Measurements from ENCODE around the gene RSRC2.
"Not testable (repeated sequence)": the region's sequence is repeated elsewhere in the genome, so short reads cannot be mapped to it uniquely, and the experiment has no call there.

The RSRC2 gene

GRCh38 chr12:122526683-122527477 lies at the start of gene RSRC2, which contains the start of gene KNTC1:
TSS of gene RSRC2 (minus strand) at chr12:122526936. CDS start at chr12:122526853, 83 bp downstream.
TSS of gene KNTC1 (plus strand) at chr12:122527249. CDS start at chr12:122530064, 2,815 bp downstream.
- DNase-seq (ENCODE audit: low spot score), result peak; percentile 100

DNA sequence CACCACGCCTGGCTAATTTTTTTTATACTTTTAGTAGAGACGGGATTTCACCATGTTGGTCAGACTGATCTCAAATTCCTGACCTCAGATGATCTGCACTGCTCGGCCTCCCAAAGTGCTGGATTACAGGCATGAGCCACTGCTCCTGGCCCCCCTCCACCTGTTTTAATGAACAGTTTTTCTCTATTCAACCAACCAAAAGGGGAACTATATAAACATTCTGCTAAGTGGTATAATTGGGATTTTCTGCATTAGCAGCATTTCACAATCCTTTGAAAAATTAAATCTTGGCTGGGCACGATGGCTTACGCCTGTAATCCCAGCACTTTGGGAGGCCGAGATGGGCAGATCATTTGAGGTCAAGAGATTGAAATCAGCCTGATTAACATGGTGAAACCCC lies 45.1 kb upstream of the RSRC2 start:
- DNase-seq (ENCODE audit: low spot score), result no peak

- DNase-seq (ENCODE audit: low spot score), result not testable (repeated sequence)
Observed at GRCh38 chr12:122570006-122570405, 43.3 kb upstream of the RSRC2 start.

GRCh38 chr12:122569288-122569687 lies 42.6 kb upstream of the RSRC2 start:
- DNase-seq (ENCODE audit: low spot score), result no peak

DNA sequence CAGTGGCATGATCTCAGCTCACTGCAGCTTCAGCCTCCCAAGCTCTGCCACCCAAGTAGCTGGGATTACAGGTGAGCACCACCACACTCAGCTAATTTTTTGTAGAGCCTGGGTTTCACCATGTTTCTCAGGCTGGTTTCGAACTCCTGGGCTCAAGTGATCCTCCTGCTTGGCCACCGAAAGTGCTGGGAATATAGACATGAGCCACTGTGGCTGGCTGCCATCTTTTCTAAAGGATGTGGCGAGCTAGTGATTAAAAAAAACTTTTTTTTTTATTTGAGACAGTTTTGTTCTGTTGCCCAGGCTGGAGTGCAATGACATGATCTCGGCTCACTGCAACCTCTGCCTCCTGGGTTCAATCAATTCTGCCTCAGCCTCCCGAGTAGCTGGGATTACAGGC lies 40.1 kb upstream of the RSRC2 start:
- DNase-seq (ENCODE audit: low spot score), result not testable (repeated sequence)

DNA sequence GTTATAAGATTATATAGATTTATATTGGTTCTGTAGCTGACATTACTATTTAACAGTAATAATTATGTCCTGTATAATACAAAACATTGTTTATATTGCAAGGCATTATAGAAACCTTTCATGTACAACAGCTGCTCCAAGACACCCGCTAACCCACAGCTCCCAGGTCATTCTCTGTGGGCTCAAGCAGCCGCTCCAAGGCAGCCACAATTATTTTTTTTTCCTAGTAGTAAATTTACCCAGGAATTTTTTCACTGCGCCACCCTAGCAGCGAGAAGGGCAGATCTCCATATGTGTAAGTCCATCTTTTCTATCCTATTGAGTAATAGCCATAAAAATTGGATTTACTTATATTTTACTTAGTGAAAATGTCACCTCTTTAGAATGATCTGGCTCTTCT lies 36.6 kb upstream of the RSRC2 start:
- no peak for DNase-seq (ENCODE audit: low spot score)

DNA sequence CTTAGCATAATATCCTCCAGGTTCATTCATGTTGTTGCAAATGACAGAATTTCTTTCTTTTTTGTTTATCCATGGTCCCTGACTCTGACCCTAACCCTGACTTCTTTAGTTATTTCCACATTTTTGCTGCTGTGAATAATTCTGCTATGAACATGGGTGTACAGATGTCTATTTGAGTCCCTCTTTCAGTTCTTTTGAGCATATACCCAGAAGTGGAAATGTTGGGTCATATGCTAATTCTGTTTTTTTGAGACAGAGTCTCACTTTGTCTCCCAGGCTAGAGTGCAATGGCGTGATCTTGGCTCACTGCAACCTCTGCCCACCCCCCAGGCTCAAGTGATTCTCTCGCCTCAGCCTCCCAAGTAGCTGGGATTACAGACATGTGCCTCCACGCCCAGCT lies 33.4 kb upstream of the RSRC2 start:
- DNase-seq (ENCODE audit: low spot score), result no peak

GRCh38 chr12:122558745-122559641 lies 32.3 kb upstream of the RSRC2 start:
- DNase-seq (ENCODE audit: low spot score), result no peak

DNA sequence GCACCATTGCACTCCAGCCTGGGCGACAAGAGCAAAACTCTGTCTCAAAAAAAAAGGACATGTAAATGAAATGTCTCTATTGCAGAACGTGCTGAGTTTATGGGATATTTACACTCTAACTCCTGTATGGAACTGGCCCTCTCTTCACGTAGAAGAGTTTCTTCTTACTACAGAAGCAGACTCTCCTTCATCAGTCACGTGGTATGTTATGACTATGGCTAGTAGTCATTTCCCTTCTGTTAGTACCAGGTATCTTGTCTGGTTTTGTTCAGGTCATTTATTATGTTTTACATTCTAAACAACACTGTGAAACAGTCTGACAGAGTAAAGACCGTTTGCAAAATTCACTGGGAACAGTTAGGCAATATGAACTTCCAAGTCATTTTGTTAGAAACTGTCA lies 20.6 kb upstream of the RSRC2 start:
- no peak for DNase-seq (ENCODE audit: low spot score)

DNA sequence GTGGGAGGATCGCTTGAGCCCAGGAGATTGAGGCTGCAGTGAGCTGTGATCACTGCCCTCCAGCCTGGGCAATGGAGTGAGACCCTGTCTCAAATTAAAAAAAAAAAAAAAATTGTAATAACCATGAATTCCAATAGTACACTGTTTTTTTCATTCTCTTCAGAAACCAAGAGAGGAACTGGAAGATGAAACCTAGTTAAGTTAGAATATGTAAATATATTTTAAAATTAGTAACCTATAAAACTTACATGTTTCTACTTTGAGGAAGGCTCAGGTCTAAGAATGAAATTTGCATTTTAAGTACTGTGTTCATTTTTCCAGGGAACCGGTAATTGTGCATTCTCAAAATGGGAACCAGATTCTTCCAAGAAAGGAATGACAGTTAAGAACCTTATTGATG lies 19.1 kb upstream of the RSRC2 start:
- no peak for DNase-seq (ENCODE audit: low spot score)

DNA sequence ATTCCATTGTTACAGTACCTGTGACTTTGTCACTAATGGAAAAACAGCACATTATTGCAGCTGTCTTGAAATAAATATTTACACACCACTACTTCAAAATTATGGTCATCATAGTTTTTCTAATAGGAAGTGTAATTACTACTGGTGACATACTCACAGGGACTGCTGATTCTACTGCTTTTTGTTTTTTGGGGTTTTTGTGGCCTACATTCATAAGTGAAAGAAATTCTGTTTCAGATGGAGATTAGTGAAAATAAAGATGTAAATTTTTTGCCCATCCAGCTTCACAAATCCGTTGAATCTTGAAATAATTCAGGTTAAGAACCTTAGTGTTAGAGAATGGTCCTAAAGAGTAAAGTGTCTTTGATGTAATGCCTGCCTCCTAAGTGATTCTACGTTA lies 17.8 kb upstream of the RSRC2 start:
- DNase-seq (ENCODE audit: low spot score), result no peak

DNA sequence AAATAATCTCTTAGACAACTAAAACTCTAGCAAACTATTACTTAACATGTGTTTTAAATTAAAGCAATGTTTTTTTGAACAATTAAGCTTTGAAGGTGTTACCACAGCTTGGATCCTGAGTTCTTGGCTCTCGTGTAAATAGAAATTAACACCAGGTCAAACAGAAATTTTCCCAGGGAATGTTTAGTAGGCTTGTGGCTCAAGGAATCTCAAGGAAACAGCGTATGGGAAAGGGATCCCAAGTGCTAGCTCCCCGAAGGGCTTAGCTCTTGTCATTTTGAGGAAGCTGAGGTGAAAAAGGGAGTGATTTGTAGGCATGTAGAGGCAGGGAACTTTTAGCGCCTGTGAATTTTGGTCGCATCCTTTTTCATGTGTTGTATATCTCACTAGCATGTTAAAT lies 11.8 kb upstream of the RSRC2 start:
- no peak for DNase-seq (ENCODE audit: low spot score)

DNA sequence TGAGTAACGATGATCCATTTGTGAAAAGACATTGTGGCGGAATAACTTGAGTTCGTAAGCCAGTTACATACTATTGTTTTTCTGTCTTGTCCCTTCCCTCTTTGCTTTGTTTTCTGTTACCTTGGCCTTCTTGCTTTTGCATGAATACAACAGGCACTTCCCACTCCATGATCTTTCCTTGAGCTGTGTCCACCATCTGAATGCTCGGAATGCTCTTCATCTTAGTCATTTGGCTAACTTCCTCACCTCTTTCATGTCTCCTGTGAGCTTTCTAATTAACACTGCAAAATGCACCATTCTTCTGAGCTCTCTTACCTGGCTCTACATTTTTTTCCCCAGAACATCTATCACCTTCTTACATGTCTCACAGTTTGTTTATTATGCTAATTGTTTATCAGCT lies 10.3 kb upstream of the RSRC2 start:
- no peak for DNase-seq (ENCODE audit: low spot score)

GRCh38 chr12:122533856-122534255 lies 7.1 kb upstream of the RSRC2 start:
- no peak for DNase-seq (ENCODE audit: low spot score)

- no peak for DNase-seq (ENCODE audit: low spot score)
Observed at GRCh38 chr12:122528992-122529391, 2.3 kb upstream of the RSRC2 start.

GRCh38 chr12:122528582-122528981 lies 1.8 kb upstream of the RSRC2 start:
- DNase-seq (ENCODE audit: low spot score), result no peak

DNA sequence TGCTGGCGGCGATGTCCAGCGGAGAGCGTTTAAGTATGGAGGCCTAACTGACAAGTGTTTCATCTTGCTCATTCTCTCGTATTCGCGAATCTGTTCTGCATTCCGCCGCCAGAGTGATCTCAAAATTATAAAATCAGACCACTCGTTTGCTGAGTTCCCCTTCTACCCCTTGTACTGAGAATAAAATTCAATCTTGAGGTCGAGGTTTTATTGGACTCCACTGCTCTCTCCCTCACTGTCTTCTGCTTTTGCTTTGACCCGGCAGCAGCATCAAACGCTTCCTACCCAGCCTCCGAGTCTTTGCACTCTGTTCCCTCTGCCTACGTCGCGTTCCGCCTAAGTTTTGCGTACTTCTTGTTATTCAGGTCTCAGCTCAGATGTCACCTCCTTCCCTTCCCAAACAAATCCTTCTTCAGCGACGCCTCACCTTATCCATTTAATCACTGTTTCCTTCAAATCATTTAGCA lies 775 bp upstream of the RSRC2 start:
- DNase-seq (ENCODE audit: low spot score), result peak; percentile 26

DNA sequence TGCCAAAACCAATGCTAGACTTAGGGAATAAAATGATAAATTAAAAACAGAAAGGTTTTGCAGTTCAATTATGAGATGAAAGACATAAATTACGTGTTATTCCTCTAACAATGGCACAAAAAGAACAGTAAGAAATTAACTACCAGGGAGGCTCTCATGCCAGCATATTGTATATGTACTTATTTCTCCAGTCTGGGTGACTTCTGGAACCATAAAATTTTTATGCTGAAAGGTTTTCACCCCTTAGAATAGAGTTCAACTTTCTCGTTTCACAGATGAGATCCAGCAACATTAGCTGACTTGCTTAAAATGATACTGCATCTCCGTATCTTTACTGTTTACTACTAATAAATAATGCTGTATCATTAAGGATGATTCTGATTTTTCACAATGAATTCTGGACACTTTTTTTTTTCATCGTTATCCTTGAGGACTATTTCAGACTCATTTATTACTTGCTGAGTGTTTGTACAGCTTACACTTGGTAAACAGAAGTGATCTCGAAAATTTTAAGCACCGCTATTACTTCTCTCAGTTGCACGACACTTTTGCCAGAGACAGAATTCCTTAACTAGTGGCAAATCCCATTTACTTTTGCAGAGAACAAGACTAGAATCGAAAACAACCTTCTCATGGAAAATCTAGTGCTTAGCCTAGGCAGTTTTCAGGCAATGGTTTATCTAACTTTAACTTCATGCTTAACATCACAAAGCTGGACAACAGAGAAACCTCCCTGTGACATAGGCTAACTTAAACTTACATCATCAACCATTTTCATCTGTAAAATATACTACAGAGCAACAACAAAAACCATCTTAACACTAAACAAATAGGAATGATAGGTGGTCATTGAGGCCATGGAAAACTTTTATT lies 2.7 kb downstream of the RSRC2 start:
- no peak for DNase-seq (ENCODE audit: low spot score)

- DNase-seq (ENCODE audit: low spot score), result no peak
Observed at GRCh38 chr12:122523280-122523679, 3.5 kb downstream of the RSRC2 start.

DNA sequence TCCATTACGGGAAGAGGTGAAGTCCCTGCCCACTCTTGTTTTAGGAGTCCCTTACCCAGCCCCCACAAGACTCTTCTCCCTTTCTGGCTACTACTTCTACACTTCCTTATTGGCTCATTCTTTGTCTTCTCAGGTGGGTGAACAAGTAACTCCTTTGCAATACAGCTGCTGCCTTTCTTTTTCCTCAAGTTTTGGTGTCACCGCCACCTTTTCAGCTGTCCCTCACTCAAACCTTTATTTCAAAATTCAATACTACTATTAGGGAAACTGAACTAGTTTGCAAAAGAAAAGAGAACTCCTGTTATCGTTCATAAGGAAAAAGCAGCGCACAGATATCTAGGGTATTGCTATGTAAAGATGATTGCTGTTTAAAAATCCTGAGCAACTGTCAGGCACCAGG lies 6.1 kb downstream of the RSRC2 start:
- DNase-seq (ENCODE audit: low spot score), result no peak

DNA sequence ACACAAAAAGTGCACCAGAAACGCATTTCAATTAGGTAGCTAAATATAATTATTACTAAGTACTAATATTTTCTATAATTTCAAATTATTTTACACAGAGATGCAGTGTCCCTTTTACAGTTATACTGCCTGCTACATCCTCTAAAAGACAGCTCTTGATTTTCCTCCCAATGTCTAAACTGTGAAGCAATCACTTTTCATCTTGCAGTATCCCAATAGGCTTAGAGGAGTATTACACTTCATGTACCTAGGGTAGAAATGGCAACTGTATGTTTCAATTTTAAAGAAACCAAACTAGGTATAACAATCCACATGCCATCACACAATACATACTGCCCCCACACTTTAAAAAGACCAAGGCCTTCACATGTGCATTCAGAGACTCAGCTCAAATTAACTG lies 7.3 kb downstream of the RSRC2 start:
- no peak for DNase-seq (ENCODE audit: low spot score)

DNA sequence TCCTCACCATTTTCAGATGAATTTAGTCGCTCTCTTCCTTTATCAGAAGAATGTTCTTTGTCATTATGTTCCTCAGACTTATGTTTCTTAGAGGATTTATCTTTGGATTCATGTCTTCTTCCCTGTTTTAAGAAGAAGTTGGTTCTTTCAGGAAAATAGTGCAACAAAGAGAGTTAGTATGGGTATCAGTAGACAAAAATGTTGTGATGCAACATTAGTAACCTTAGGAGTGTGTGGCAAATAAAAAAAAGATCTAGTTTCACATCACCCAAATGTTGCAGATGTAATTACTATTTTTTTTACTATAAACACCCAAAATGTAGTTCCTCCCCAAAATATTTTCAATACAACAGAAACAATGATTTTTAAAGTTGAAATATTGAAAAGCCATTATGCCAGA lies 7.8 kb downstream of the RSRC2 start:
- no peak for DNase-seq (ENCODE audit: low spot score)

Data from CD4-positive, alpha-beta T cell treated with Interleukin-2 at 100 ng/mL for 4 hours (primary cell).